Tongue (tissue), 2 donors: ENCODE measurements around the gene MARVELD2. TPM values are rescaled to one million over a fixed set of nuclear protein-coding genes. Genes with fewer than 3 reads are reported as not detected.
A peak's percentile ranks its signal among the peaks of the same experiment; 100 is the strongest.
"Not testable (repeated sequence)": the region's sequence is repeated elsewhere in the genome, so short reads cannot be mapped to it uniquely, and the experiment has no call there.

ENCODE experiments used
- DNase-seq: peaks from one replicate; pipeline ENCODE4 v3.0.0-alpha.2; 2015
- total RNA-seq: library from RNA; depleted of rRNA; stranded (reverse); fragments of >200 nt; gene quantifications from one replicate; pipeline ENCODE4 v1.2.3, GENCODE V29; 2014

MARVELD2 gene
- total RNA-seq, 1 donor from 2014 or later, result 3.2 TPM

- no peak for DNase-seq
Measured at GRCh38 chr5:69450116-69450515, 35.2 kb downstream of the MARVELD2 start.

GRCh38 chr5:69450527-69450926 lies 35.6 kb downstream of the MARVELD2 start:
- not testable (repeated sequence) for DNase-seq

GRCh38 chr5:69451941-69452647 lies 37.2 kb downstream of the MARVELD2 start:
- no peak for DNase-seq

- not testable (repeated sequence) for DNase-seq
Measured at GRCh38 chr5:69453487-69453886, 38.6 kb downstream of the MARVELD2 start.

- DNase-seq, result no peak
Measured at GRCh38 chr5:69454460-69455249, 39.7 kb downstream of the MARVELD2 start.

- not testable (repeated sequence) for DNase-seq
Measured at GRCh38 chr5:69455428-69455988, 40.6 kb downstream of the MARVELD2 start.

- no peak for DNase-seq
Measured at GRCh38 chr5:69462170-69462569, 47.3 kb downstream of the MARVELD2 start.

GRCh38 chr5:69466375-69466774 lies 51.5 kb downstream of the MARVELD2 start:
- DNase-seq, result not testable (repeated sequence)

GRCh38 chr5:69467442-69468225 lies 52.7 kb downstream of the MARVELD2 start:
- DNase-seq, result no peak

GRCh38 chr5:69468631-69469030 lies 53.7 kb downstream of the MARVELD2 start:
- DNase-seq, result no peak

GRCh38 chr5:69471516-69471915 lies 56.6 kb downstream of the MARVELD2 start:
- not testable (repeated sequence) for DNase-seq

GRCh38 chr5:69472535-69473143 lies 57.7 kb downstream of the MARVELD2 start:
- not testable (repeated sequence) for DNase-seq

- DNase-seq, result no peak
Measured at GRCh38 chr5:69477170-69477569, 62.3 kb downstream of the MARVELD2 start.

- DNase-seq, result not testable (repeated sequence)
Measured at GRCh38 chr5:69478296-69478695, 63.4 kb downstream of the MARVELD2 start.

- no peak for DNase-seq
Measured at GRCh38 chr5:69484891-69485290, 70.0 kb downstream of the MARVELD2 start.

- no peak for DNase-seq
Measured at GRCh38 chr5:69485471-69485870, 70.6 kb downstream of the MARVELD2 start.

GRCh38 chr5:69489246-69489645 lies 74.3 kb downstream of the MARVELD2 start:
- DNase-seq, result peak; percentile 20

GRCh38 chr5:69491027-69491426 lies 76.1 kb downstream of the MARVELD2 start:
- no peak for DNase-seq

GRCh38 chr5:69491838-69492390 lies 77.0 kb downstream of the MARVELD2 start:
- DNase-seq, result no peak

GRCh38 chr5:69492391-69492922 lies 77.5 kb downstream of the MARVELD2 start, which contains the start of gene OCLN:
Gene OCLN, plus strand, starts transcription at chr5:69492790. Its CDS starts 11,455 bp downstream, at chr5:69504245.
- peak; percentile 47 for DNase-seq

GRCh38 chr5:69492923-69493395 lies 78.0 kb downstream of the MARVELD2 start:
- DNase-seq, result peak; percentile 24
